Measurements from ENCODE around the gene DAPK2. TPM values are rescaled to one million over a fixed set of nuclear protein-coding genes. Genes with fewer than 3 reads are reported as not detected.

DAPK2 gene
- total RNA-seq, 1 donor from 2014 or later: 2.4 TPM

GRCh38 chr15:63994073-63994600 is 52.1 kb downstream of the DAPK2 start:
- Histone ChIP-seq H3K36me3 (no peaks in the 10 kb centered on the region), H3K4me1 (no peaks in the 10 kb centered on the region), H3K4me3 (no peak overlapping the region), H3K27me3 (no peaks in the 10 kb centered on the region), H3K27ac (no peak overlapping the region), H3K9me3 (no peaks in the 10 kb centered on the region)
- DNase-seq (ENCODE audit: low spot score in 2 of 2): no peak
- intact Hi-C loops (cut with DNase I): no loop called here
- no peak for TF ChIP-seq CTCF (IDR thresholded peaks at IDR 0.05)

GRCh38 chr15:63992300-63992699 is 54.0 kb downstream of the DAPK2 start:
- Histone ChIP-seq H3K27me3 (no peaks in the 10 kb centered on the region), H3K9me3 (no peaks in the 10 kb centered on the region), H3K36me3 (no peaks in the 10 kb centered on the region), H3K4me3 (no peak overlapping the region), H3K27ac (no peak overlapping the region), H3K4me1 (no peaks in the 10 kb centered on the region)
- no peak for TF ChIP-seq CTCF (IDR thresholded peaks at IDR 0.05)
- DNase-seq (ENCODE audit: low spot score in 2 of 2): no peak
- intact Hi-C loops (cut with DNase I): no loop called here

GRCh38 chr15:63991706-63992105 is 54.6 kb downstream of the DAPK2 start:
- DNase-seq (ENCODE audit: low spot score in 2 of 2): no peak
- no peaks in the 10 kb centered on the region for H3K27me3 ChIP-seq
- intact Hi-C loops (cut with DNase I): no loop called here
- no peak overlapping the region for H3K4me3 ChIP-seq
- no peak overlapping the region for H3K27ac ChIP-seq
- no peaks in the 10 kb centered on the region for H3K36me3 ChIP-seq
- no peaks in the 10 kb centered on the region for H3K4me1 ChIP-seq
- no peak for TF ChIP-seq CTCF (IDR thresholded peaks at IDR 0.05)
- no peaks in the 10 kb centered on the region for H3K9me3 ChIP-seq

DNA sequence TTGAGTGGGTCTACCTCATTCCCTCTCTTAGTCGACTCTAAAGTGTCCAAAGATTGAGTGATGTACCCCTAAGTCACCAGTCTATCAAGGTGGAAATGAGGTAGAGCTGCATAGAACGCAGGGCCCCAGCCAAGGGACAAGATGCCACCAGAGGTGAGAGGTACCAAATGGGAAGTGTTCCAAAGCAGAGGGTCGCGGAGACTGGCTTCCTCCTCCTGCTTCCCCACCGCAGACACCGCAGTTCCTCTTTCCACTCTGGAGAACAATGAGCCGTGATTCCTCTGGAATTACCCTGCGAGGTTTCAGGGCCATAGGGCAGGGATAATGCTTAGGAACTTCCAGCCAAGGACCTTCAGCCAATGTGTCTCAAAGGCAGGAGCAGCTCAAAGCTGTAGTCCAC is 55.8 kb downstream of the DAPK2 start:
- H3K27me3 ChIP-seq: no peaks in the 10 kb centered on the region
- no peaks in the 10 kb centered on the region for H3K4me1 ChIP-seq
- H3K9me3 ChIP-seq: no peaks in the 10 kb centered on the region

DNA sequence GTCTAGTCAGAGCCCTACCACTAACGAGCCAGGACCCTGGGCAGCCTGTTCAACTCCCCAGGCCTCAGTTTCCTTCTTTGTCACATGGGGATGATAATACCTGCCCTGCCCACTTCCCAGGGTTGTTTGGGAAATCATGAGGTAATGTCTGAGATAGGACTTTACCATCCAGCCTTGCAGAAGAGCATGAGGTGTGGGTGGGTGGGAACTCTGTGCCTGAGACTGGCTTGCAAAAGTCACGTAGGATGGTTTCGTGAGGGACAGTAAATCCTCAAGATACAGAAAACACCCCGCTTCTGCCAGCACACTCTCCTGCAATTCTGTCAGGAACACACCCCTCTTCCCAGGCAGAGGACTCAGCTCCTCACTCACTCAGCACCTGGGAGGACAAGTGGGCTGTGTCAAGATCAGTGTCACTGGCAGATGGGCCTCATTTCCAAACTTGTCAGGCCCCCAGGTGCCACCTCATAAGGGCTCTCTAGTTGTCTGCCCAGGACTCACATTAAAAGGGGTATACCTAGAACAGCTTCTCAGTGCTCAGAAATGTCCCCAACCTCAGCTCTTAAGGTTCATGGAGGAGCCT is 58.4 kb downstream of the DAPK2 start:
- DNase-seq (ENCODE audit: low spot score in 2 of 2): no peak
- intact Hi-C loops (cut with DNase I): no loop called here
- Histone ChIP-seq H3K27me3 (no peaks in the 10 kb centered on the region), H3K36me3 (no peaks in the 10 kb centered on the region), H3K9me3 (no peaks in the 10 kb centered on the region), H3K27ac (no peak overlapping the region), H3K4me1 (peaks cover 0 to 3% of the 10 kb centered on the region in 2 donors), H3K4me3 (no peak overlapping the region)
- TF ChIP-seq CTCF (IDR thresholded peaks at IDR 0.05): no peak

More for the DNA sequence above, 55.8 kb downstream of the DAPK2 start:
- Histone ChIP-seq H3K36me3 (no peaks in the 10 kb centered on the region), H3K4me3 (no peak overlapping the region), H3K27ac (no peak overlapping the region)
- no peak for DNase-seq (ENCODE audit: low spot score in 2 of 2)
- intact Hi-C loops (cut with DNase I): no loop called here
- no peak for TF ChIP-seq CTCF (IDR thresholded peaks at IDR 0.05)

Data from ascending aorta (tissue), 2 donors.